Activated B cell treated with CpG ODN at 0.5 μM for 24 hours (primary cell): Measurements from ENCODE around the gene GNAO1. TPM values are rescaled to one million over a fixed set of nuclear protein-coding genes. Genes with fewer than 3 reads are reported as not detected.
A peak's percentile ranks its signal among the peaks of the same experiment; 100 is the strongest.

ENCODE experiments used
- ATAC-seq: fragments of 200-7000 bp; cut with Tn5 transposase; one replicate; pipeline ENCODE4 v1.10.0; 2021; ENCODE audit warnings: low read depth, mild to moderate bottlenecking, moderate library complexity
- CTCF ChIA-PET: fragments of 350-600 bp; sonication (Branson Sonifier 250); formaldehyde crosslinking; loops from one replicate; lab custom pipeline; 2021; ENCODE audit warnings: antibody characterized with exemption; lab: Charles Lee
- POLR2A ChIA-PET: fragments of 350-600 bp; sonication (Branson Sonifier 250); formaldehyde crosslinking; loops from one replicate; lab custom pipeline; 2021; ENCODE audit warnings: antibody characterized with exemption; lab: Charles Lee
- DNase-seq: peaks from one replicate; pipeline ENCODE4 v3.0.0; 2022
- H3K27ac Mint-ChIP-seq: one replicate; pipeline ENCODE4 v1.8.0; 2020; ENCODE audit warnings: mixed read lengths
- H3K27me3 Mint-ChIP-seq: one replicate; pipeline ENCODE4 v1.8.0; 2021; ENCODE audit warnings: mixed read lengths
- H3K36me3 Mint-ChIP-seq: one replicate; pipeline ENCODE4 v1.8.0; 2021; ENCODE audit warnings: low read depth, mixed read lengths
- H3K4me1 Mint-ChIP-seq: one replicate; pipeline ENCODE4 v1.8.0; 2021; ENCODE audit warnings: mixed read lengths
- H3K4me3 Mint-ChIP-seq: one replicate; pipeline ENCODE4 v1.8.0; 2020; ENCODE audit warnings: mild to moderate bottlenecking, mixed read lengths
- H3K9me3 Mint-ChIP-seq: one replicate; pipeline ENCODE4 v1.8.0; 2020; ENCODE audit warnings: mixed read lengths
- CTCF ChIP-seq: fragments of 200-600 bp; IDR thresholded peaks from one replicate; pipeline ENCODE4 v1.8.0; 2022; ENCODE audit warnings: antibody characterized with exemption, mild to moderate bottlenecking
- intact Hi-C: fragments of 100-400 bp; cut with micrococcal nuclease; formaldehyde crosslinking; loops from one replicate; pipeline ENCODE4 v1.15.1; 2024
- total RNA-seq: library from RNA; stranded (reverse); gene quantifications from 2 replicates; pipeline ENCODE4 v1.2.3, GENCODE V29; 2022

The GNAO1 gene
- total RNA-seq, 1 donor from 2014 or later: 0.53 TPM

GRCh38 chr16:56183266-56183665 is 8.0 kb upstream of the GNAO1 start:
- no peak for ATAC-seq
- peaks cover 12% of the 10 kb centered on the region for H3K27me3 Mint-ChIP-seq
- no peak for TF ChIP-seq CTCF
- CTCF ChIA-PET: no interaction called here
- DNase-seq: no peak
- H3K27ac Mint-ChIP-seq: no peak overlapping the region
- H3K4me3 Mint-ChIP-seq: no peak overlapping the region
- intact Hi-C loops: no loop called here
- peaks cover 8% of the 10 kb centered on the region for H3K9me3 Mint-ChIP-seq
- no peaks in the 10 kb centered on the region for H3K36me3 Mint-ChIP-seq
- peaks cover 2% of the 10 kb centered on the region for H3K4me1 Mint-ChIP-seq
- POLR2A ChIA-PET: no interaction called here

GRCh38 chr16:56190048-56190676 is 1.1 kb upstream of the GNAO1 start:
- no peak overlapping the region for H3K27ac Mint-ChIP-seq
- ATAC-seq (no peak), DNase-seq (no peak)
- intact Hi-C loops: loop anchor here (1.0 to 10.0 kb wide), 5 partner anchors 9 to 1792 kb away; partner anchors contain the start of gene AMFR
- CTCF ChIA-PET: no interaction called here
- no peaks in the 10 kb centered on the region for H3K9me3 Mint-ChIP-seq
- POLR2A ChIA-PET: interaction anchor here (1.0 to 1.2 kb wide), 2 partner anchors 9 to 15 kb away, joined by 3 to 4 read pairs; no protein-coding TSS in a partner anchor
- peaks cover 31% of the 10 kb centered on the region for H3K4me1 Mint-ChIP-seq
- H3K4me3 Mint-ChIP-seq: peak overlapping the region; percentile 77
- H3K27me3 Mint-ChIP-seq: peaks cover 37% of the 10 kb centered on the region
- no peaks in the 10 kb centered on the region for H3K36me3 Mint-ChIP-seq
- TF ChIP-seq CTCF: no peak

GRCh38 chr16:56190677-56191155 is 573 bp upstream of the GNAO1 start:
- Mint-ChIP-seq H3K27me3 (peaks cover 37% of the 10 kb centered on the region), H3K4me1 (peaks cover 31% of the 10 kb centered on the region), H3K27ac (no peak overlapping the region), H3K9me3 (no peaks in the 10 kb centered on the region), H3K4me3 (peak overlapping the region; percentile 77), H3K36me3 (no peaks in the 10 kb centered on the region)
- ATAC-seq (no peak), DNase-seq (no peak)
- intact Hi-C loops: loop anchor here (1.0 to 10.0 kb wide), 5 partner anchors 9 to 1792 kb away; partner anchors contain the start of gene AMFR
- no peak for TF ChIP-seq CTCF
- ChIA-PET CTCF (interaction anchor here (0.9 kb wide), 1 partner anchor 12 kb away, joined by 3 read pairs; no protein-coding TSS in a partner anchor), POLR2A (interaction anchor here (1.0 to 1.2 kb wide), 2 partner anchors 9 to 14 kb away, joined by 3 to 4 read pairs; no protein-coding TSS in a partner anchor)

GRCh38 chr16:56191835-56192634 is 746 bp downstream of the GNAO1 start:
- H3K36me3 Mint-ChIP-seq: no peaks in the 10 kb centered on the region
- ChIA-PET CTCF (interaction anchor here (0.9 kb wide), 1 partner anchor 11 kb away, joined by 3 read pairs; no protein-coding TSS in a partner anchor), POLR2A (no interaction called here)
- ATAC-seq (no peak), DNase-seq (no peak)
- intact Hi-C loops: loop anchor here (5.0 to 10.0 kb wide), 4 partner anchors 70 to 1790 kb away; partner anchors contain the start of gene AMFR
- H3K27ac Mint-ChIP-seq: no peak overlapping the region
- H3K9me3 Mint-ChIP-seq: no peaks in the 10 kb centered on the region
- peak overlapping the region; percentile 83 for H3K4me3 Mint-ChIP-seq
- peaks cover 31% of the 10 kb centered on the region for H3K4me1 Mint-ChIP-seq
- peaks cover 33% of the 10 kb centered on the region for H3K27me3 Mint-ChIP-seq
- TF ChIP-seq CTCF: no peak

DNA sequence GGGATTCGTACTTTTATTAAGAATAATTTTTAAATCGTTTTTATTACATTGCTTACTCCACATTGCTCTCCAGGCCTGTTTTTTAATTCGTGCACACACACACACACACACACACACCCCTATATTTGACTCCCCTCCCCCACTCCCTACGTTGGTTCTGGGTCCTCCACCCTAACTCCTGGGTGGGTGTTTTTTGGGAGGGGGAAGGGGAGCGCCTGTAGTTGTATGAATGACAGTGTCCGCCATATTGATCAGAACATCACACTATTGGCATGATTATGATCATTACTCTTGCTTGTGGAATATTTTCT is 1.3 kb downstream of the GNAO1 start:
- intact Hi-C loops: loop anchor here (5.0 to 10.0 kb wide), 4 partner anchors 70 to 1790 kb away; partner anchors contain the start of gene AMFR
- Mint-ChIP-seq H3K36me3 (no peaks in the 10 kb centered on the region), H3K9me3 (no peaks in the 10 kb centered on the region), H3K27me3 (peaks cover 33% of the 10 kb centered on the region), H3K4me1 (peaks cover 36% of the 10 kb centered on the region), H3K27ac (no peak overlapping the region), H3K4me3 (peak overlapping the region; percentile 52)
- DNase-seq: no peak
- TF ChIP-seq CTCF: no peak
- ChIA-PET CTCF (no interaction called here), POLR2A (no interaction called here)
- no peak for ATAC-seq
